ENCODE results near the gene KRTAP1-4.
"Not testable (repeated sequence)": the region's sequence is repeated elsewhere in the genome, so short reads cannot be mapped to it uniquely, and the experiment has no call there.

KRTAP1-4 gene

DNA sequence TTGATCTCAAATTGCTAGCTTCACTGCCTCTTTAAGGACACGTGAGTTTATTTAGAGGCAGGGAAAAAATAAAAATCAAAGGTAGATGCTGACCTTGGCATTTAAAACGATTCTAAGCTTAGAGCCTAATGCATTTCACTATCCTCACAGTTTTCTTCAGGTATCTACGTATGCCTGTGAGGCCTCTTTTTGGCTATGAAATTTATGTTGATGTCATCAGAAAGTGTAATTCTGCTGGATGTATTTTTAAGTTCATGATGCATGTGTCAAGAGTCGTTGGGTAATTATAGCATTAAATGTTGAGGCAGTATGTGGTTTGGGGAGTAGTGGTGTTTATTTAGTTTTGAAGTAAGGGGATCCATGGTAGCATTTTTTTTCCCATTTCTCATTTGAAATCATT, 26.1 kb downstream of the KRTAP1-4 start:
- DNase-seq (ENCODE audit: low spot score), result no peak

DNA sequence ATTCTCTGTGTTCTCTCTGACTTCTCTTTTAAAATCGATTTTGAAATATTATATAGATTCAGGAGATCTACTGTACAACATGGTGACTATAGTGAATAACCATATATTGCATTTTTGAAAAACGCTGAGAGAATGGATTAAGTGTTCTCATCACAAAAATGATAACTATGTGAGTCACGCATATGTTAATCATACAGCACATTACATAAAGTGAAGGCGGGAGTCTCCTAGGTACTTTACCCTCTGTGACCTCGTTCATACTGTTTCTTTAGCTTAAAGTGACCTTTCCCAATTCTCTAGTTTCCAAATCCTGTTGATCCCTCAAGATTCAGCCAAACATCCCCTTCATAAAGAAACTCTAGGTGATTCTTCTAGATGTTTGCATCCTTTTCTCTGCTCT, 27.2 kb downstream of the KRTAP1-4 start:
- no peak for DNase-seq (ENCODE audit: low spot score)

DNA sequence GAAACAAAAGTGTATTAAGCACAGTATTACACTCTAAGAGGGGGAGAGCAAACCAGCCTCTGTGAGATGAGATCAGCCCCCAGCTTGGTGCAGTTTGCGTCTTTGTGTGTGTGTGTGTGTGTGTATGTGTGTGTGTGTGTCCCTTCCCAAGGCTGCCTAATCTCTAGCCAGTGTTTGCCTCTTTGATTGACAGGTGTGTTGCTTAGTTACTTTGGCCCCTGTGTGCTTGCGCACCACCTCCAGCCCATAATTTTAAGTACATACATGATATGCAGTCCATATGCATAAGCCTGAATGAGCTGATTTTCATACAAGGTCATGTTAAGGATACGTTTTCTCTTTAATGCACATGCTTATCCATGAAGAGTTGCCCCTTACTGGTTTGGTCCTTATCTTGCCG, 28.2 kb downstream of the KRTAP1-4 start:
- no peak for DNase-seq (ENCODE audit: low spot score)

DNA sequence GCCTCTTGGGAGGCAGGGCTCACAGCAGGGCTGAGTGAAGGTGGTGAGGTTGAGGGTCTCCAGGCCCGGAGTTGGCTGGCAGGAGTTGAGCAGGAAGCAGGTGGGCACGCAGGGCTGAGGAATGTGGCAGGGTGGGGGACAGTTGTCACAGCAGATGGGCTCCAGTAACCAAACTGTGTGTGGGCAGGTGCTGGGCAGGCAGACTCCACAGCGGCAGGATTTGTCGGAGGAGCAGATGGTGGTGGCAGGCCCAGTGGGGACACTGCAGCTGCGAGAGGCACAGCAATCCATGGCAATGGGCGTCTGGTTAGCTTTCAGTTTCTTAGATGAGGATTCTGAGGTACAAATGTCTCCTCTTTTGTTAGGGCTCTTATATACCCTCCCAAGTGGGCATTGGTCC, 30.4 kb downstream of the KRTAP1-4 start, which contains the start of gene KRTAP3-2:
Gene KRTAP3-2 (minus strand): TSS at position 344 of the 400 bp plus-strand sequence. CDS start 53 bp downstream, at position 291.
- not testable (repeated sequence) for DNase-seq (ENCODE audit: low spot score)

DNA sequence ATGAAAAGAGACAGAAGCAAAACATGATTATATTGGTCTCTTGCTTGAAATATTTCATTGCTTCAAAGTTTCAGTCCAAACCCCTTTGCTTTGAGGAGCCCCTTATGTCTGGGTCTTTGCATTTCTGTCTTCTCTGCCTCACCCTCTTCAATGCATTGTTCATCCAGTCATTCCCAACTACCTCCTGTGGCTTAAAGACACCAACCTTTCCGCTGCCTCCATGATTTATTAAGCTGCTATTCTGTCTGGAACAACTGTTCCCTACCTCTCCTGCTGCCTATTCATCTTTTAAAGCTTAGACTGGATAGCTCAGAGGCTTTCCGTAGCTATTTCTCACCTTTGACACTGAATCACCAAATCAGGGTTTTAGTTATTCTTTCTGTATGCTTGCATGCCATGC, 32.6 kb downstream of the KRTAP1-4 start:
- no peak for DNase-seq (ENCODE audit: low spot score)

DNA sequence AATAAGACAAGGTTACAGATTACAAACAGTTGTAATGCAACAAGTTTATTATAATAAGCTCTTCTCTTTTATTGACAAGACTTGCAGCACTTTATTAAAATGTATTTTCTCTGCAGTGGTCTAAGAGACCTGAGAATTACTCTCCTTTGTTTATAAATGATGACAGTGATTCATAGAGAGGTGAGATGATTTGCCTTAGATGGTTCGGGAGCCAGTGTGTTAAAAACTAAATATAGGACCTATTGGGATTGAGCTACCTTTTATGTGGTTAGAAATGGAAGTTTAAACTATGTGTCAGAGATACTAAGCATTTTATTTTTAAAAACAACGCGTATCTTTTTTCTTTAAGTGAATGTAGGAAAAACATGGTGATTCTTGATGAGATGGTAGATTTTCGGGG, 33.2 kb downstream of the KRTAP1-4 start:
- no peak for DNase-seq (ENCODE audit: low spot score)

DNA sequence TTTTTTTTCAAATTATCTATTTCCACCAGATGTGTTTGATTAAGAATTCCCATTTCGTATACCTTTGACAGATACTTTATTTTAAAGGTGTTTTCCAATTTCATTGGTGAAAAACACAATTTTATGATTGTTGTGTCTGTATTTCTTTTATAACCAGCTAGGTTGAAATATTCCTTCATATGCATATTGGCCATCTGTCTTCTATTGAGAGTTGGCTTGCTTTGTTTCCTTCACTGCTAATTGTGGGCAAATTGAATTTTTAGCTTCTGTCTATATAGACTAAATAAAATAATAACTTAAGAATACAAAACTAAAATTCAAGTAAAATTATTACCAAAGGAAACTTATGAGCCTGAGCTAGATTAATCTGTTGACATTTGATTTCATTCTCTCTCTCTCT, 34.9 kb downstream of the KRTAP1-4 start:
- no peak for DNase-seq (ENCODE audit: low spot score)

DNA sequence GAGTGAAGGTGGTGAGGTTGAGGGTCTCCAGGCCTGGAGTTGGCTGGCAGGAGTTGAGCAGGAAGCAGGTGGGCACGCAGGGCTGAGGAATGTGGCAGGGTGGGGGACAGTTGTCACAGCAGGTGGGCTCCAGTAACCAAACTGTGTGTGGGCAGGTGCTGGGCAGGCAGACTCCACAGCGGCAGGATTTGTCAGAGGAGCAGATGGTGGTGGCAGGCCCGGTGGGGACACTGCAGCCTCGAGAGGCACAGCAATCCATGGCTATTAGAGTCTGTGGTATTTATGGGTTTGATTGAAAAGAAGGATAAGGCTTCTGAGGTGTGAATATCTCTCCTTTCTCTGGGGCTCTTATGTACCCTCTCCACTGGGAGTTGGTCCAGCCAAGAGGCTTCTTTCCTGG, 36.2 kb downstream of the KRTAP1-4 start, which contains the start of gene KRTAP3-3:
Gene KRTAP3-3 (minus strand): TSS at position 326 of the 400 bp plus-strand sequence. CDS start 67 bp downstream, at position 259.
- DNase-seq (ENCODE audit: low spot score), result no peak

DNA sequence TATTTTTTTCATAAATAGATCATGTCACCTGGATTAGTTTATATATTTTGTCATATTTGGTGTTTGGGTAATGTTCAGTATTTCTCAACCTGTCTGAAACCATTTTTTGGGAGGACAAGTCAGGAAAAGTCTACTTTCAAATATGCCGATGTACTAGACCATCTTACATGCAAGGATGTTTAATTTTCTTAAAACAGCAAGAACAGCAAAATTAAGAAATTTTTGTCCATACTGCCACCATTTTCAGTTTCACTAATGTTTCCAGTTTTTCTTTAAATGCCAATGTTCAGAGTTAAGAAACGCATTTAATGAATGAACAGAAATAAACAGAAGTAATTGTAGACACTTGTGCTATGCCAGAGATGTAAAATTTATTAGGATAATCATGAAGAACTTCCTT, 36.9 kb downstream of the KRTAP1-4 start:
- no peak for DNase-seq (ENCODE audit: low spot score)

DNA sequence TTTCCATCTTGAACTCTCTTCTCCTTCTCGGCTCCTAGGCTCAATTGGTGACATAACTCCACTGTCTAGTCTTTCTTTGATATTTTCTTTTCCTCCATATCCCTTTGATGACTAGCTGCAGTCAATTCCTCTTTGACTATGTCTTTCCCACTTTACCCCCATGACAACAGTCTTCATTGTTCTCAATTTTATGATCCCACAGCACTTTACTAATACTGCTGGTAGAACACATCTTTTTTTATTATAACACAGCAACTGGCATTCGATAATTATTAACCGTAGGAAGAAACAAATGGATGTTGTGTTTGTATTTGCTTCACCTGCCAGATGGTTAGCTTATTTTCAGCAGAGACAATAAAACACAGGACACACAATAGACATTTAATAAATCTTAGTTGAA, 37.3 kb downstream of the KRTAP1-4 start:
- DNase-seq (ENCODE audit: low spot score), result no peak

DNA sequence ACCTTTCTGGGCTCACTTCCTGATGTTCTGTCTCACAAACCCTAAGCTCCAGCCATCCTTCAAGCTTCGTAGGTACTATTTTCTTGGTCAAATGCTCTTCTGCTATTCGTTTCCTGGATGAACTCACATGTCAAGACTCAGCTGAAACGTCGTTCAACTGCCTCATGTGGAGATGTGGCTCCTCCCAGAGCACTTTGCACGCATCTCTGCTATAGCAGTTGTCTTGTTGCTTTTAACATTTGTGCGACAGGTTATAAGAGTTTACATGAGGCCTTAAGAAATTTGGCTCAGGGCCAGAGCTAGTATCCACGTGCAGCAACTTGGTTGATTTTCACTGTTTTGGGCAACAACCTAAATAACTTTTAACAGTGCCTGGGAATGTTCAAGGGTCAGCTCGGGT, 43.1 kb downstream of the KRTAP1-4 start:
- DNase-seq (ENCODE audit: low spot score), result no peak

DNA sequence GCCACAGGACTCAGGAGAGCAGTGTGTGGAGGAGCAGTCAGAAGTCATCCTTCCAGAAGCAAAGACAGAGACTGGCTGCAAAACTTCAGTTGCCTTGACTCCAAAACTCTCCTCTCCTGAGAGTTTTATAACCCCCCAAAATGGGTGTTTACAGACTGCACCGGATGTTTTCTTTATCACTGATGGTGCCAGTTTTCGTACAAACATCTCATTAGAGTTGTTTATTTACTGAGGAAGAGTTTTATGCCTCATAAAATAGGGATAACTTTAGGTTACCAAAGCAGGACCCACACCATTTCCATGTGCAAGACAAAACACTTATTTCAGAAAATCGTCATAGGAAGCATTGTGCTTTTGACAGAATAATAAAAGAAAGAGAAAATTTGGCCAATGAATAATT, 45.8 kb downstream of the KRTAP1-4 start, which contains the start of gene KRT40:
Gene KRT40 (minus strand): TSS at position 101 of the 400 bp plus-strand sequence. CDS start 53 bp downstream, at position 48.
- no peak for DNase-seq (ENCODE audit: low spot score)

DNA sequence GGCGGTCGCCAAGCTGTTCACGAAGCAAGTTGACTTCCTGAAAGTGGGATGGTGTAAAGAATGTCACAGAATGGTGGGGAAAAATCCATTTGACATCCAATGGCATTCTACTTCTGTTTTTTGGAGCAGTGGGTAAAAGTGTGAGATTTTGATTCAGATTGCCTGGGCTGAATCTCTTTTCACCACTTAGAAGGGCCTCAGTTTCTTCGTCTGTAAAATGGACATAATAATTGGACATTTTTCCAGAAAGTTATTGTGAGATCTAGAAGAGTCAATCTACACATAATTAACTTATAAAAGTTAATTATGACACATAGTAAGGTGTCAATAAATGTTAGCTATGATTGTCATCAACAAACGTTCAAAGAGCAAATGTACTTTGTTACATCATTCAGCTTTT, 48.9 kb downstream of the KRTAP1-4 start:
- DNase-seq (ENCODE audit: low spot score), result no peak

DNA sequence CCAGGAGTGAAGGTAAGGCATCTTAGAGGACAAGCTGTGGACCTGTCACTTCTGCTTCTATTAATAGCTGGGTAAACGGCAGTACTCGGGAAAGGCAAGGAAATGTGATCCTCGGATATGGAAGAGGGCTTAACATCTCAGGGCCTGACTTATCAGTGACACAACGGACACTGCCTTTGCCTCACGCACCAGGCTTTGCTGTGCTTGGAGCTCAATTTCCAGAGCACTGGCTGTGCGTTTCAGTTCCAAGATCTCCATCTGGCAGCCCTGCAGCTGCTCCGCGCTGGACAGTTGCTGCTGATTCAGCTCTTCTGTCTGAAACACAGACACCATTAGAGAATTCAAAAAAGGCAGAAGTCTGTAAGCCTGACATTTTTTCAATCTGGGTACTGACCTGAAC, 49.4 kb downstream of the KRTAP1-4 start:
- DNase-seq (ENCODE audit: low spot score), result no peak

DNA sequence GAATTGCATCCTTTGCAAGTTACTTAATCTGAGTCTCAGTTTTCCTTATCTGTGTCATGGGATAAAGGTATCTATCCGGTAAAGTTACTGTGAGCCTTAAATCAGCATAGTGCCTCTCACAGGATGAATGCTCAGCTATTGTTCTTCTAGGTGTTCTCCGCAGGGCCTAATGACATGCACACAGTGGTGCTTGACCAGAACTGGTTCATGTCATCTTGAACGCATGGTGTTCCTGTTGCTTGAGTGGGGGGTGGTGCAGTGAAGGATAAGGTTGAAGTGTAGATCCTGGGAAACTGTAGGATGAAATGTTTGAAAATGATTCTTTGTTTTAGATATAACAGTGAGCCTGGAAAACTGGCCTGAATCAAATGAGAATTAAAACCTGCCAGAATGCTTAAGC, 49.9 kb downstream of the KRTAP1-4 start:
- DNase-seq (ENCODE audit: low spot score), result no peak

Measured in germinal center (tissue), 1 donor.